Measurements from ENCODE around the gene NHERF1.

NHERF1 gene

DNA sequence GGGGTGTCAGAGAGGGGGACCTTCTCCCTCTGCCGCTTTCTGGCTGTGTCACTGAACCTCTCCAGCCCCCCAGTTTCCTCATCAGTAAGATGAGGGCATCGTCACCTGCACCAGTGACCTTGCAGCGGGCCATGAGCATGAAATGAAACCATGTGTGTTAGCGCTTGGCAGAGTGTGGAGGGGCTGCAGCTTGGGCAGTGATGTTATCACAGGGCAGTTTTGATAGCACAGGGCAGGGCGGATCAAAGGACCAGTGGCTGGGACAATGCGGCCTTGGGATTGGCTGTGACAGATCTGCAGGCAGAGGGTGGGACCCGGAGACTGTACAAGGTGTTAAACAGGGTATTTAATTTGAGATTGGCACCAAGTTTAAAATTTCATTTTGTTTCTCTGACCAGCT, 66.6 kb downstream of the NHERF1 start:
- DNase-seq = no peak

DNA sequence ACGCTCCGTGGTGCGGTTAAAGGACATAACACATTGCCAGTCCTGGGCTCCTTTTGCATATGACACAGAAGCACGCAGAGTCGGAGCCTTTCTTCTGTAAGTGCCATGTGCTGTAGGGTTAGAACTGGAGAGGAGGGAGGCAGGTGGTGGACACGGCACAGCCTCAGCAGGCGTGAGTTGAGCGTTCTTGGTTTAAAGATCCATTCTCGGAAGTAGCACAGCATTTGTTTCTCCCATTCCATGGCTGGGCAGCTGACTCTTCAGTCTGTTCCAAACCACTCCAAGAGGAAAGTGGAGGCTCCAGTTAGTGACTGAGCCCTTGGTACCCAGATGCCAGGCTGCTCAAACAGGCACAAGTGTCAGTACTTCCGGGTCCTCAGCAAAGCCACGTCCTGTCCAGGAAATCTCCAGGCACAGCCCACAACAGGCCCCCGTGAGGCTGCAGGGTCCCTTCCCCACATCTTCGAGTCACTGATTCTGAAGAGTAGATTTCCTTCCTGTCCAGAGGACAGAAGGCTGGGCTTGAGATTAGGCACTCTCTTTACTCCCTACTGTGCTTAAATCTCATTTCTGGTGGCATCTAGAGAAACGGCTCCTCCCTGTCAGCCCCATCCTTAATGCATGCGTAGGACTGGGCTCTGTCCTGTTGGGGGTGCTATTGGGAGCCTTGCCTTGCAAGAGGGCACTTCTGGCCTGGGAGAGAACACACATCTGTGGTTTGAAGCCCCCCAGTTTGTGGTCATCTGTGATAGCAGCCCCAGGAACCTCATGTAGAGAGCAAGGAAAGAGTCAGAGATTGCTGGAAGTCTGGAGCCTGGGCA, 67.3 kb downstream of the NHERF1 start:
- DNase-seq = no peak

DNA sequence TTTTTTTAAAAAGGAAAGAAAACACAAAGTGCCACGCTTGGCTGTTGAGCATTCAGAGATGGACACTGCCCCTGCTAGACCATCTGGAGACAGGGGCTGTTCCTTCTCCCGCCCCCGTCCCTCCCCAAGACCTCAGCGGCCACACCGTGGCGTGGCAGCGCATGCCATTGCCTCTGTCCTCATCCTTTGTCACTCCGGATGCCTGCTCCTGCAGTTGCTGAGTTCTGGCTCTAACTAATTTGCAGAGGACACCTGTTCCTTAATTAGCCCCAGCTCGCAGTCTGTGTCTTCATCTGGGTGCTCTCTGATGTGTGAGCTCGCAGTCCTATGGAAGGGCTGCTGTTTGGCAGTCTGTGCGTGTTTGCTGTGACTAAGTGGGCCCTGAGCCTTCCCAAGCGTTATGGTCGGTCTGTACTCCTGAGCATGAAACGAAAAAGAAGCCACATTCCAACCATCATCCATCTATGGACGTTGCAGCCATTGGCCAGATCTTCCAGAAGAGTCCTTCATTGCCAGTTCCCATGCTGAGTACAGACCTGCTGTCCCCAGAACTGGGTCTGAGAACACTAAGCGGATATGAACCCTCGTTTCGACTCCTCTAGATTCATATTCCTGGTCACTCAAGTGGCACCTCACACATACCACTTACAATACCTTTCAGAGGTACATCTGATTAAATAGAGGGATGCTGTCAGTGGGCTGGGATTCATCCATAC, 68.6 kb downstream of the NHERF1 start:
- no peak for DNase-seq

DNA sequence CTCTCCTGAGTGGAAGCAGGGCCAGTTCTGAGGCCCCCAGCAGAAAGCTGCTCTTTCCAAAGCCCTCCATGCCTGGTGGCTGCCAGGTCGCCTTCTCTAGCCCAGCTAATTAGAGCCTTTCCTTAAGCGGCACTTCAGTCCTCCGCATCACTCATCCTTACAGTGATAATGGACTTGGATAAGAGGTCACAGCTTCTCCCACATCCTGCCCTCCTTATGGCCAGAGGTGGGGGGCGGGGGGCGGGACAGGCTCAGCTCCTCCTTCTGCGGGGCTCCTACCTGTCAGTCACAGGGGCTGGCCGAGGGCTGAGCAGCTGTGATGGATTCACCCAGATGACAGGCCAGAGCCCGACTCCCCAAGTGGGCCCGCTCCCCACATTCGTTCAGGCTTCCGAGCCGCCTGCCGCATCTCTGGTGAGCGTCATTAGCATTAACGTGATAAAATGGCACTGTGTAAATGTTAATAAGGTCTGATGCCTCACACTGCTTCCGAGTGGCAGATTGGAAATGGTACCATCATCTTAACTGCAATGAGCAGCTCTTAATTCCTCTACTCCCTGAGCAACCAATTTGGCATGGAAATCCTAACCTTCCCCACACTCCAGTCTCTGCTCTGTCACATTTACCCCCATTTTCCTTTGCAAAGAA, 70.0 kb downstream of the NHERF1 start:
- no peak for DNase-seq
